HG03025 (cell line): ENCODE data around the gene KIF22.
"Not testable (repeated sequence)": the region's sequence is repeated elsewhere in the genome, so short reads cannot be mapped to it uniquely, and the experiment has no call there.

Source experiments
- ATAC-seq: cut with Tn5 transposase; IDR thresholded peaks from one replicate; pipeline ENCODE4 v1.9.1; 2021; ENCODE audit warnings: mild to moderate bottlenecking, moderate library complexity; ENCODE audit not compliant: unreplicated experiment, low FRiP score

KIF22 gene

GRCh38 chr16:29833219-29833618, 42.7 kb downstream of the KIF22 start:
- ATAC-seq, result not testable (repeated sequence)

GRCh38 chr16:29834079-29834478, 43.5 kb downstream of the KIF22 start:
- ATAC-seq, result no peak

- ATAC-seq, result no peak
Measured at GRCh38 chr16:29835926-29836325, 45.4 kb downstream of the KIF22 start.

GRCh38 chr16:29836623-29837022, 46.1 kb downstream of the KIF22 start:
- ATAC-seq, result no peak

- no peak for ATAC-seq
Measured at GRCh38 chr16:29837841-29838240, 47.3 kb downstream of the KIF22 start.

- ATAC-seq, result no peak
Measured at GRCh38 chr16:29839822-29840221, 49.3 kb downstream of the KIF22 start.

- ATAC-seq, result no peak
Measured at GRCh38 chr16:29840240-29840639, 49.7 kb downstream of the KIF22 start.

GRCh38 chr16:29841631-29842030, 51.1 kb downstream of the KIF22 start:
- no peak for ATAC-seq

- ATAC-seq, result no peak
Measured at GRCh38 chr16:29842732-29843346, 52.3 kb downstream of the KIF22 start.

GRCh38 chr16:29843931-29844330, 53.4 kb downstream of the KIF22 start:
- ATAC-seq, result no peak

GRCh38 chr16:29844575-29845331, 54.2 kb downstream of the KIF22 start:
- ATAC-seq, result no peak

- ATAC-seq, result no peak
Measured at GRCh38 chr16:29845656-29846055, 55.1 kb downstream of the KIF22 start.

- no peak for ATAC-seq
Measured at GRCh38 chr16:29848420-29849297, 58.1 kb downstream of the KIF22 start.

- ATAC-seq, result no peak
Measured at GRCh38 chr16:29849505-29849904, 59.0 kb downstream of the KIF22 start.

GRCh38 chr16:29850998-29851397, 60.4 kb downstream of the KIF22 start:
- ATAC-seq, result no peak

- no peak for ATAC-seq
Measured at GRCh38 chr16:29852654-29853053, 62.1 kb downstream of the KIF22 start.

GRCh38 chr16:29854520-29855100, 64.1 kb downstream of the KIF22 start:
- ATAC-seq, result no peak
